WTC11 (cell line): ENCODE data around the gene OR8B12. TPM values are rescaled to one million over a fixed set of nuclear protein-coding genes. Genes with fewer than 3 reads are reported as not detected.

ENCODE experiments used
- ATAC-seq: fragments of 200-7000 bp; cut with Tn5 transposase; 2 replicates; pipeline ENCODE4 v1.10.0; 2021; ENCODE audit warnings: mild to moderate bottlenecking, moderate library complexity
- CTCF ChIA-PET: fragments of 300-600 bp; sonication (Branson Sonifier 250); formaldehyde crosslinking; loops from one replicate; lab custom pipeline; 2021; ENCODE audit warnings: antibody characterized with exemption; lab: Charles Lee
- POLR2A ChIA-PET: fragments of 350-600 bp; sonication (Branson Sonifier 250); formaldehyde crosslinking; loops from one replicate; lab custom pipeline; 2021; ENCODE audit warnings: antibody characterized with exemption; lab: Charles Lee
- DNase-seq: peaks from one replicate; pipeline ENCODE4 v3.0.0; 2021; ENCODE audit warnings: low spot score
- H3K27ac Mint-ChIP-seq: 2 replicates; pipeline ENCODE4 v1.8.0; 2021; ENCODE audit warnings: mixed read lengths
- H3K27me3 Mint-ChIP-seq: 2 replicates; pipeline ENCODE4 v1.8.0; 2021; ENCODE audit warnings: low read depth, mild to moderate bottlenecking, moderate library complexity, mixed read lengths
- H3K36me3 Mint-ChIP-seq: 2 replicates; pipeline ENCODE4 v1.8.0; 2021; ENCODE audit warnings: mixed read lengths
- H3K4me1 Mint-ChIP-seq: 2 replicates; pipeline ENCODE4 v1.8.0; 2022; ENCODE audit warnings: mixed read lengths
- H3K4me3 Mint-ChIP-seq: 2 replicates; pipeline ENCODE4 v1.8.0; 2021; ENCODE audit warnings: mild to moderate bottlenecking, moderate library complexity, mixed read lengths
- H3K9me3 Mint-ChIP-seq: 2 replicates; pipeline ENCODE4 v1.8.0; 2021; ENCODE audit warnings: mixed read lengths
- ATF1 ChIP-seq: sonication (generic); formaldehyde crosslinking; IDR thresholded peaks from 2 replicates; pipeline ENCODE4 v1.8.1; 2023; ENCODE audit warnings: mild to moderate bottlenecking, moderate library complexity, missing genetic modification reagents
- CREM ChIP-seq: sonication (generic); formaldehyde crosslinking; IDR thresholded peaks from 2 replicates; pipeline ENCODE4 v1.8.1; 2022; ENCODE audit warnings: mild to moderate bottlenecking, missing genetic modification reagents, moderate library complexity
- ETV6 ChIP-seq: sonication (generic); formaldehyde crosslinking; IDR thresholded peaks from 2 replicates; pipeline ENCODE4 v1.8.1; 2022; ENCODE audit warnings: mild to moderate bottlenecking, missing genetic modification reagents
- KAT7 ChIP-seq: sonication (generic); formaldehyde crosslinking; IDR thresholded peaks from 2 replicates; pipeline ENCODE4 v1.8.1; 2023; ENCODE audit warnings: missing genetic modification reagents, mild to moderate bottlenecking, borderline replicate concordance
- NFE2L1 ChIP-seq: sonication (generic); formaldehyde crosslinking; IDR thresholded peaks from 2 replicates; pipeline ENCODE4 v1.8.1; 2023; ENCODE audit warnings: missing genetic modification reagents
- NR2C2 ChIP-seq: sonication (generic); formaldehyde crosslinking; IDR thresholded peaks from 2 replicates; pipeline ENCODE4 v1.8.0; 2022; ENCODE audit warnings: mild to moderate bottlenecking, missing genetic modification reagents
- PRRX2 ChIP-seq: fragments of 250-450 bp; sonication (Bioruptor Pico); IDR thresholded peaks from 2 replicates; pipeline ENCODE4 v1.8.0; 2021; ENCODE audit warnings: mild to moderate bottlenecking
- RORB ChIP-seq: fragments of 250-450 bp; sonication (Bioruptor Pico); IDR thresholded peaks from 2 replicates; pipeline ENCODE4 v1.9.0; 2021; ENCODE audit warnings: mild to moderate bottlenecking
- SMAD4 ChIP-seq: sonication (generic); formaldehyde crosslinking; IDR thresholded peaks from 2 replicates; pipeline ENCODE4 v1.8.0; 2022; ENCODE audit warnings: mild to moderate bottlenecking, missing genetic modification reagents
- TEAD1 ChIP-seq: sonication (generic); formaldehyde crosslinking; IDR thresholded peaks from 2 replicates; pipeline ENCODE4 v1.8.0; 2022; ENCODE audit warnings: mild to moderate bottlenecking, missing genetic modification reagents
- ZNF263 ChIP-seq: sonication (generic); formaldehyde crosslinking; IDR thresholded peaks from 2 replicates; pipeline ENCODE4 v1.8.1; 2022; ENCODE audit warnings: low read depth, mild to moderate bottlenecking, moderate library complexity, missing genetic modification reagents
- ZNF671 ChIP-seq: fragments of 250-450 bp; sonication (Bioruptor Pico); IDR thresholded peaks from 2 replicates; pipeline ENCODE4 v1.8.0; 2021; ENCODE audit warnings: mild to moderate bottlenecking
- total RNA-seq: library from RNA; stranded (reverse); gene quantifications from 3 replicates; pipeline ENCODE4 v1.2.3, GENCODE V29; 2021
- TF ChIP-seq, protein P1 (sequence below): sonication (generic); formaldehyde crosslinking; conservative IDR thresholded peaks from 2 replicates; pipeline ENCODE4 v1.8.1; 2022; ENCODE audit warnings: mild to moderate bottlenecking, missing genetic modification reagents
- TF ChIP-seq, protein P2 (sequence below): sonication (generic); formaldehyde crosslinking; IDR thresholded peaks from 2 replicates; pipeline ENCODE4 v1.8.0; 2022; ENCODE audit warnings: mild to moderate bottlenecking, missing genetic modification reagents
- TF ChIP-seq, protein P3 (sequence below): sonication (generic); formaldehyde crosslinking; IDR thresholded peaks from 2 replicates; pipeline ENCODE4 v1.8.1; 2023; ENCODE audit warnings: mild to moderate bottlenecking, missing genetic modification reagents, moderate library complexity
- TF ChIP-seq, protein P4 (sequence below): sonication (generic); formaldehyde crosslinking; IDR thresholded peaks from 2 replicates; pipeline ENCODE4 v1.8.1; 2022; ENCODE audit warnings: missing genetic modification reagents, borderline replicate concordance
- TF ChIP-seq, protein P5 (sequence below): fragments of 250-450 bp; sonication (Bioruptor Pico); IDR thresholded peaks from 2 replicates; pipeline ENCODE4 v1.8.0; 2021; ENCODE audit warnings: mild to moderate bottlenecking
- TF ChIP-seq, protein P6 (sequence below): fragments of 250-450 bp; sonication (Bioruptor Pico); IDR thresholded peaks from 2 replicates; pipeline ENCODE4 v1.9.0; 2021; ENCODE audit warnings: mild to moderate bottlenecking
- TF ChIP-seq, protein P7 (sequence below): sonication (generic); formaldehyde crosslinking; IDR thresholded peaks from 2 replicates; pipeline ENCODE4 v1.8.0; 2022; ENCODE audit warnings: mild to moderate bottlenecking, missing genetic modification reagents
- TF ChIP-seq, protein P8 (sequence below): fragments of 250-450 bp; sonication (Bioruptor Pico); conservative IDR thresholded peaks from 2 replicates; pipeline ENCODE4 v1.9.0; 2021; ENCODE audit warnings: mild to moderate bottlenecking

The OR8B12 gene
- total RNA-seq, 1 experiment from 2014 or later: not detected

DNA sequence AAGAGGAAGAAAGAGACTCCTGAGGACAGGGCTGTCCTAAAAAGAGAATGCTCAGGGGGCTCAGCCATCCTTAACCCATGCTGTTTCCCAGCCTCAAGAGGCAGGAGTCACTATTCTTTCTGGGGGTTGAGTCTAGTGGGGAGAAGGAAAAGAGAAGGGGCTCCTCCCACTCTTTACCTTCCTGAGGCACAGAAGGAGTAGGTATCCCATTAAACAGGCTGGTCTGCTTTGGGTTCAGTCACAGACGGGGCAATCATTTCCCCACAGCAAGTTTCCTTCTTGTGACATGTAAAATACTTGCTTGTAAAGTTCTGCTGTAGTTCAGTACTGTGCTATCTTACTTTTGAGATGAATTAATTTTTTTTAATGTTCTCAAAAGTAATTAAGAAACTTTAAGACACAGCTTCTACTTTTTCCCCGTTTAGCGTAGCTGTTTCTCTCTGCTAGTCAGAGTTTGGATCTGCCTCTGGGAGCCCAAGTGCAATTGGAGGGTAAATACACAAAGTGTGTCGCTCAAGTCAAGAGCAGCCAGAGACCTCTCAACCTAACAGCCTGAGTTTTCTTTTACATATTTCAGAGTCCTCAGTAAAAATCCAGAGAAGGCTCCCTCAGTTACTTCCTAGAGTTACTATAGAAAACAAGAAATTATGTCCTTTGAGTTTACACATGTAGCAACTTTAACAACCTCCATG, 41.4 kb upstream of the OR8B12 start:
- H3K27ac Mint-ChIP-seq: no peak overlapping the region
- TF ChIP-seq ETV6 (CRISPR knock-in tag): no peak
- TF ChIP-seq RORB (CRISPR knock-in tag): no peak
- TF ChIP-seq, protein P1, sequence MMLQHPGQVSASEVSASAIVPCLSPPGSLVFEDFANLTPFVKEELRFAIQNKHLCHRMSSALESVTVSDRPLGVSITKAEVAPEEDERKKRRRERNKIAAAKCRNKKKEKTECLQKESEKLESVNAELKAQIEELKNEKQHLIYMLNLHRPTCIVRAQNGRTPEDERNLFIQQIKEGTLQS (CRISPR knock-in tag): no peak
- no peak for TF ChIP-seq SMAD4 (CRISPR knock-in tag)
- TF ChIP-seq ZNF671 (CRISPR knock-in tag): no peak
- TF ChIP-seq NFE2L1 (CRISPR knock-in tag): no peak
- no peak for TF ChIP-seq NR2C2 (CRISPR knock-in tag)
- TF ChIP-seq, protein P2, sequence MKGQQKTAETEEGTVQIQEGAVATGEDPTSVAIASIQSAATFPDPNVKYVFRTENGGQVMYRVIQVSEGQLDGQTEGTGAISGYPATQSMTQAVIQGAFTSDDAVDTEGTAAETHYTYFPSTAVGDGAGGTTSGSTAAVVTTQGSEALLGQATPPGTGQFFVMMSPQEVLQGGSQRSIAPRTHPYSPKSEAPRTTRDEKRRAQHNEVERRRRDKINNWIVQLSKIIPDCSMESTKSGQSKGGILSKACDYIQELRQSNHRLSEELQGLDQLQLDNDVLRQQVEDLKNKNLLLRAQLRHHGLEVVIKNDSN (CRISPR knock-in tag): no peak
- TF ChIP-seq PRRX2 (CRISPR knock-in tag): no peak
- no peaks in the 10 kb centered on the region for H3K9me3 Mint-ChIP-seq
- no peaks in the 10 kb centered on the region for H3K36me3 Mint-ChIP-seq
- DNase-seq (no peak), ATAC-seq (peak; percentile 67)
- no peaks in the 10 kb centered on the region for H3K27me3 Mint-ChIP-seq
- H3K4me1 Mint-ChIP-seq: peaks cover 7% of the 10 kb centered on the region
- ChIA-PET POLR2A (no interaction called here), CTCF (interaction anchor here (0.7 to 2.7 kb wide), 12 partner anchors 9 to 515 kb away, joined by 3 to 20 read pairs (median 3); no protein-coding TSS in a partner anchor)
- H3K4me3 Mint-ChIP-seq: no peak overlapping the region

DNA sequence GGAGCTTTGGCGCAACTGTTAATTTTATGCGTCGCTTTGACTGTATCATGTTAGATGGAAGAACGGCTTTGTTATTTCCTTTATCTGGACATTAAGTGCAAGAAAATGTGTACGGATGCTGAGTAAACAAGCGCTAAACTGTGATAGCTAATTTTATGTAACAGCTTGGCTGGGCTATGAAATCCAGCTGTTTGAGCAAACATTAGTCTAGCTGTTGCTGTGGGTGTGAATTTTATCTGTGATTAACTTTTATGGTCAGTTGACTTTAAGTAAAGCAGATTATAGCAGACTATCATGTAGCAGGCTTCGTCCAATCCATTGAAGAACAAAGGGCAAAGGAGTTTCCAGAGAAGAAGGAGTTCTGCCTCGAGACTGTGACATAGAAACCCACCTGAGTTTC, 40.3 kb upstream of the OR8B12 start:
- no peak for DNase-seq
- no peak for ATAC-seq
- no peak for TF ChIP-seq TEAD1 (CRISPR knock-in tag)
- TF ChIP-seq, all 79 proteins: peak for 0
- Mint-ChIP-seq H3K9me3 (no peaks in the 10 kb centered on the region), H3K4me3 (no peak overlapping the region), H3K4me1 (peaks cover 7% of the 10 kb centered on the region), H3K27me3 (no peaks in the 10 kb centered on the region), H3K36me3 (no peaks in the 10 kb centered on the region), H3K27ac (no peak overlapping the region)
- POLR2A ChIA-PET: no interaction called here
- CTCF ChIA-PET: interaction anchor here (1.4 to 2.7 kb wide), 3 partner anchors 10 to 168 kb away, joined by 3 to 20 read pairs (median 8); no protein-coding TSS in a partner anchor

DNA sequence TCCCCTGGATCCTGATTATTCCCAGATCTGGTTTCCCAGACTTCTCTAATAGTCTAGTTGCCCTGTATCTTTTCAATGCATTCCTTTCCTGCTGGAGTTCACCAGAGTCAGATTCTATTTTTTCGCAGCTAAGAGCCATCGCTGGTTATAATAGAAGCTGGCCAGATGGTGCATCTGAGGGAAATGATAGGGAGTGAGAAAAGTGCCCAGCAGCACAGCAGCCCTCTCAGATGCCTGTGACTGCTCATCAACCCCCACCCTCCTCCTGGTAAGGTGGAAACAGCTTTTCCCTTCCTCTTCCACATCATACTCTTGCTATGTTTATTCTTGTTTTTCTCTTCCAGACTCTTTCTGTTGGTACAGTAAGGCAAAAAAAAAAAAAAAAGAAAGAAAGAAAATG, 39.1 kb upstream of the OR8B12 start:
- DNase-seq (no peak), ATAC-seq (no peak)
- Mint-ChIP-seq H3K36me3 (no peaks in the 10 kb centered on the region), H3K4me1 (peaks cover 7% of the 10 kb centered on the region), H3K4me3 (no peak overlapping the region), H3K27ac (no peak overlapping the region), H3K27me3 (no peaks in the 10 kb centered on the region), H3K9me3 (no peaks in the 10 kb centered on the region)
- ChIA-PET CTCF (interaction anchor here (1.5 kb wide), 1 partner anchor 46 kb away, joined by 4 read pairs; no protein-coding TSS in a partner anchor), POLR2A (no interaction called here)
- TF ChIP-seq, protein P3, sequence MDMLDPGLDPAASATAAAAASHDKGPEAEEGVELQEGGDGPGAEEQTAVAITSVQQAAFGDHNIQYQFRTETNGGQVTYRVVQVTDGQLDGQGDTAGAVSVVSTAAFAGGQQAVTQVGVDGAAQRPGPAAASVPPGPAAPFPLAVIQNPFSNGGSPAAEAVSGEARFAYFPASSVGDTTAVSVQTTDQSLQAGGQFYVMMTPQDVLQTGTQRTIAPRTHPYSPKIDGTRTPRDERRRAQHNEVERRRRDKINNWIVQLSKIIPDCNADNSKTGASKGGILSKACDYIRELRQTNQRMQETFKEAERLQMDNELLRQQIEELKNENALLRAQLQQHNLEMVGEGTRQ: no peak
- TF ChIP-seq, protein P4, sequence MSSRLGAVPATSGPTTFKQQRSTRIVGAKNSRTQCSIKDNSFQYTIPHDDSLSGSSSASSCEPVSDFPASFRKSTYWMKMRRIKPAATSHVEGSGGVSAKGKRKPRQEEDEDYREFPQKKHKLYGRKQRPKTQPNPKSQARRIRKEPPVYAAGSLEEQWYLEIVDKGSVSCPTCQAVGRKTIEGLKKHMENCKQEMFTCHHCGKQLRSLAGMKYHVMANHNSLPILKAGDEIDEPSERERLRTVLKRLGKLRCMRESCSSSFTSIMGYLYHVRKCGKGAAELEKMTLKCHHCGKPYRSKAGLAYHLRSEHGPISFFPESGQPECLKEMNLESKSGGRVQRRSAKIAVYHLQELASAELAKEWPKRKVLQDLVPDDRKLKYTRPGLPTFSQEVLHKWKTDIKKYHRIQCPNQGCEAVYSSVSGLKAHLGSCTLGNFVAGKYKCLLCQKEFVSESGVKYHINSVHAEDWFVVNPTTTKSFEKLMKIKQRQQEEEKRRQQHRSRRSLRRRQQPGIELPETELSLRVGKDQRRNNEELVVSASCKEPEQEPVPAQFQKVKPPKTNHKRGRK (CRISPR knock-in tag): no peak
- no peak for TF ChIP-seq KAT7 (CRISPR knock-in tag)
- TF ChIP-seq, protein P5, sequence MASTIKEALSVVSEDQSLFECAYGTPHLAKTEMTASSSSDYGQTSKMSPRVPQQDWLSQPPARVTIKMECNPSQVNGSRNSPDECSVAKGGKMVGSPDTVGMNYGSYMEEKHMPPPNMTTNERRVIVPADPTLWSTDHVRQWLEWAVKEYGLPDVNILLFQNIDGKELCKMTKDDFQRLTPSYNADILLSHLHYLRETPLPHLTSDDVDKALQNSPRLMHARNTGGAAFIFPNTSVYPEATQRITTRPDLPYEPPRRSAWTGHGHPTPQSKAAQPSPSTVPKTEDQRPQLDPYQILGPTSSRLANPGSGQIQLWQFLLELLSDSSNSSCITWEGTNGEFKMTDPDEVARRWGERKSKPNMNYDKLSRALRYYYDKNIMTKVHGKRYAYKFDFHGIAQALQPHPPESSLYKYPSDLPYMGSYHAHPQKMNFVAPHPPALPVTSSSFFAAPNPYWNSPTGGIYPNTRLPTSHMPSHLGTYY (CRISPR knock-in tag): no peak
- TF ChIP-seq, protein P6, sequence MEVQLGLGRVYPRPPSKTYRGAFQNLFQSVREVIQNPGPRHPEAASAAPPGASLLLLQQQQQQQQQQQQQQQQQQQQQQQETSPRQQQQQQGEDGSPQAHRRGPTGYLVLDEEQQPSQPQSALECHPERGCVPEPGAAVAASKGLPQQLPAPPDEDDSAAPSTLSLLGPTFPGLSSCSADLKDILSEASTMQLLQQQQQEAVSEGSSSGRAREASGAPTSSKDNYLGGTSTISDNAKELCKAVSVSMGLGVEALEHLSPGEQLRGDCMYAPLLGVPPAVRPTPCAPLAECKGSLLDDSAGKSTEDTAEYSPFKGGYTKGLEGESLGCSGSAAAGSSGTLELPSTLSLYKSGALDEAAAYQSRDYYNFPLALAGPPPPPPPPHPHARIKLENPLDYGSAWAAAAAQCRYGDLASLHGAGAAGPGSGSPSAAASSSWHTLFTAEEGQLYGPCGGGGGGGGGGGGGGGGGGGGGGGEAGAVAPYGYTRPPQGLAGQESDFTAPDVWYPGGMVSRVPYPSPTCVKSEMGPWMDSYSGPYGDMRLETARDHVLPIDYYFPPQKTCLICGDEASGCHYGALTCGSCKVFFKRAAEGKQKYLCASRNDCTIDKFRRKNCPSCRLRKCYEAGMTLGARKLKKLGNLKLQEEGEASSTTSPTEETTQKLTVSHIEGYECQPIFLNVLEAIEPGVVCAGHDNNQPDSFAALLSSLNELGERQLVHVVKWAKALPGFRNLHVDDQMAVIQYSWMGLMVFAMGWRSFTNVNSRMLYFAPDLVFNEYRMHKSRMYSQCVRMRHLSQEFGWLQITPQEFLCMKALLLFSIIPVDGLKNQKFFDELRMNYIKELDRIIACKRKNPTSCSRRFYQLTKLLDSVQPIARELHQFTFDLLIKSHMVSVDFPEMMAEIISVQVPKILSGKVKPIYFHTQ: no peak
- no peak for TF ChIP-seq ZNF263 (CRISPR knock-in tag)
- no peak for TF ChIP-seq ATF1 (CRISPR knock-in tag)
- TF ChIP-seq NFE2L1 (CRISPR knock-in tag): no peak
- TF ChIP-seq CREM: no peak
- TF ChIP-seq, protein P7, sequence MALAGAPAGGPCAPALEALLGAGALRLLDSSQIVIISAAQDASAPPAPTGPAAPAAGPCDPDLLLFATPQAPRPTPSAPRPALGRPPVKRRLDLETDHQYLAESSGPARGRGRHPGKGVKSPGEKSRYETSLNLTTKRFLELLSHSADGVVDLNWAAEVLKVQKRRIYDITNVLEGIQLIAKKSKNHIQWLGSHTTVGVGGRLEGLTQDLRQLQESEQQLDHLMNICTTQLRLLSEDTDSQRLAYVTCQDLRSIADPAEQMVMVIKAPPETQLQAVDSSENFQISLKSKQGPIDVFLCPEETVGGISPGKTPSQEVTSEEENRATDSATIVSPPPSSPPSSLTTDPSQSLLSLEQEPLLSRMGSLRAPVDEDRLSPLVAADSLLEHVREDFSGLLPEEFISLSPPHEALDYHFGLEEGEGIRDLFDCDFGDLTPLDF (CRISPR knock-in tag): no peak
- TF ChIP-seq, protein P8, sequence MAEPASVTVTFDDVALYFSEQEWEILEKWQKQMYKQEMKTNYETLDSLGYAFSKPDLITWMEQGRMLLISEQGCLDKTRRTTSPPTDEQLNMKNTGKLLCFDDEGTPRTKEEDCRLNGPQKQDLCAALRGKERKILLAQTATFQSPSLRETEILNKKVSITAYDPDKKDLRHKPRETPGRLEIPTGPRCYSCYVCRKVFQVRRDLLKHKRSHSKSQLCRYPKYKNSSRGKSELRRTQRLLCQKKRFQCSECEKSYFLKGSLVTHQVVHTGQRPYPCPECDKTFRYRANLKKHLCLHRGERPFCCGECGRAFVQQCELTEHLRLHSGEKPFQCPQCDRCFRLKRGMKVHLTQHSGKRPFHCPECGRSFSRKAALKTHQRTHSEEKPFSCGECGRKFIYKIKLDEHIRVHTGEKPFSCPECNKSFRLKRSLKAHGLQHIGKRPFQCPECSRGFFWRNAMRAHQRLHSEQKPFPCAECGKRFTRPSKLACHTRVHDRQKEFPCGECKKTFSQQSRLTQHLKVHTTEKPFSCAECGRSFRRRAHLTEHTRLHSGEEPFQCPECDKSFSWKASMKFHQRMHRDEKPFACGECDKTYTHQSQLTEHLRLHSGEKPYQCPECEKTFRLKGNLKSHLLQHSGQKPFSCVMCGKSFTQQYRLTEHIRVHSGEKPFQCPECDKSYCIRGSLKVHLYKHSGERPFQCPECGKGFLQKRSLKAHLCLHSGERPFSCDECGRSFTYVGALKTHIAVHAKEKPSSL (CRISPR knock-in tag): no peak
